NCI-H526 treated with DMSO at 0.1 percent for 48 hours (cell line): ENCODE results near the gene SRMS.
"Not testable (repeated sequence)": the region's sequence is repeated elsewhere in the genome, so short reads cannot be mapped to it uniquely, and the experiment has no call there.

Source experiments
- DNase-seq: peaks from one replicate; lab custom pipeline; 2025; lab: John Stamatoyannopoulos, UW

SRMS gene

GRCh38 chr20:63578224-63579016 is 30.9 kb upstream of the SRMS start:
- DNase-seq: no peak

GRCh38 chr20:63577317-63577894 is 29.9 kb upstream of the SRMS start:
- no peak for DNase-seq

- DNase-seq: no peak
These were observed 28.8 kb upstream of the SRMS start for GRCh38 chr20:63576311-63576710.

GRCh38 chr20:63574829-63575743 is 27.5 kb upstream of the SRMS start:
- DNase-seq: no peak

GRCh38 chr20:63574156-63574828 is 26.7 kb upstream of the SRMS start, which contains the start of gene HELZ2:
TSS of gene HELZ2 (minus strand) at chr20:63574239. CDS start at chr20:63572385, 1,854 bp downstream.
- DNase-seq: peak; percentile 19

- no peak for DNase-seq
These were observed 26.1 kb upstream of the SRMS start for GRCh38 chr20:63573647-63574131.

GRCh38 chr20:63572788-63573646 is 25.5 kb upstream of the SRMS start:
- DNase-seq: no peak

GRCh38 chr20:63572071-63572787 is 24.7 kb upstream of the SRMS start:
- no peak for DNase-seq

- not testable (repeated sequence) for DNase-seq
These were observed 23.5 kb upstream of the SRMS start for GRCh38 chr20:63571087-63571478.

GRCh38 chr20:63570281-63571086 is 22.9 kb upstream of the SRMS start:
- no peak for DNase-seq

GRCh38 chr20:63568986-63569949 is 21.7 kb upstream of the SRMS start:
- no peak for DNase-seq

GRCh38 chr20:63568170-63568981 is 20.8 kb upstream of the SRMS start:
- DNase-seq: no peak

- no peak for DNase-seq
These were observed 20.0 kb upstream of the SRMS start for GRCh38 chr20:63567386-63568169.

- DNase-seq: no peak
These were observed 19.5 kb upstream of the SRMS start for GRCh38 chr20:63567136-63567385.

- peak; percentile 20 for DNase-seq
These were observed 19.0 kb upstream of the SRMS start for GRCh38 chr20:63566395-63567135.
